ENCODE measurements around the gene RAPGEF6. TPM values are rescaled to one million over a fixed set of nuclear protein-coding genes. Genes with fewer than 3 reads are reported as not detected.
"Not testable (repeated sequence)": the region's sequence is repeated elsewhere in the genome, so short reads cannot be mapped to it uniquely, and the experiment has no call there.

The RAPGEF6 gene
- total and polyA plus RNA-seq, 4 donors, result 2.1 to 26.6 (median 15.1) TPM

DNA sequence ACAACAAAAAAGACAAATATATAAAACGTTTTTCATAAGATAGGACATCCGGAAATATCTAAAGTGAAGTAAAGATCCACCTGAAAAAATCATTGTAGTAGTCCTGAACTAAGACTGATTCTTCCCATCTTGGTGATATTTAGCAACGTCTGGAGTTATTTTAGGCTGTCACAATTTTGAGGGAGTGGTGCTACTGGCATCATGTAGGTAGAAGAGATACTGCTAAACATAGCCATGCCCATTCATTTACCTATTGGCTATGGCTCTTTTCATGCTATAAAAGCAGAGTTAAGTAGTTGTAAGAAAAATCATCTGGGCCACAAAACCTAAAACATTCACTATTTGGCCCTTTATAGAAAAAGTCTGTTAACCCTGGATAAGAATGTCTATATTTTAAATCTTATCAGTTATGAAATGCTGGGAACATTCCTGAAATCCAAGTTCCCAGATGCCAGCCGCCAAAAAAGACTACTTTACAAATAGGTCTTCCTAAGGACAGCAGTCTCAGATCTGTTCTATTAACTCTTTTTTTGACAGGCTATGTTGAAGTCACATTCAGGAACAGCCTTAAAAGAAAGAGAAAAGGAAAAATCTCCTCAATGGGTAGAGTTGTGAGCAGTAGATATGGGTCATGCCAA, 27.0 kb downstream of the RAPGEF6 start:
- no peaks in the 10 kb centered on the region for H3K27me3 ChIP-seq (ENCODE audit: control insufficient read depth in 1 of 2, insufficient read depth in 2 of 2, low read length in 1 of 2)
- H3K4me1 ChIP-seq (ENCODE audit: control insufficient read depth in 1 of 2, insufficient read depth in 2 of 2, low read length in 2 of 2), result peaks cover 12 to 21% of the 10 kb centered on the region in 2 donors
- no peak for DNase-seq
- H3K36me3 ChIP-seq (ENCODE audit: control insufficient read depth in 1 of 2, insufficient read depth in 2 of 2, low read length in 1 of 2), result no peaks in the 10 kb centered on the region
- no peak for ATAC-seq (ENCODE audit: low FRiP score)
- no peak overlapping the region for H3K4me3 ChIP-seq (ENCODE audit: low read length in 2 of 2)
- intact Hi-C loops (cut with DNase I), result no loop called here
- H3K27ac ChIP-seq (ENCODE audit: low read depth in 1 of 2, low read length in 2 of 2), result peak overlapping the region in 1 of 2 donors; percentile 57
- H3K9me3 ChIP-seq (ENCODE audit: control insufficient read depth, low read length), result no peaks in the 10 kb centered on the region
- WGBS, 2 donors, result 12 to 14% methylated on average over 4 of the region's 4 CpGs

DNA sequence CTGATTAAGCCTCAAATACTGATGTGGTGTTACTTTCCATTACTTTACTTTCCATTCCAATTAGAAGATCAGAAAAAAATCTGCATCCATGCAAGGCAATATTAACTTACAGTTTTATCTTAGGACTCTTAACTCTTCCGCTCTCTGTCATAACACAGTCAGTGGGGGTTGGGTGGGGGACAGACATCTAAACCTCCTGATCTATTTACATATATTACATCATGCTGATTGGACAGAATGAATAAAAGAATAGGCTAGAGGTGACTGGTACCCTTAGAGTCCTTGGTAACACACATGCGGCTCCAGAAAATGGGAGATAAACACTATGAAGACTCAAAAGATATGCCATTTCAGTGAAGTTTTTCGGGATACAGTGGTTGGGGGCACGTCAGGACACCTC, 27.6 kb downstream of the RAPGEF6 start:
- DNase-seq (no peak), ATAC-seq (ENCODE audit: low FRiP score) (no peak)
- WGBS, 2 donors, result 12% methylated on average over 4 of the region's 4 CpGs
- Histone ChIP-seq H3K27ac (ENCODE audit: low read depth in 1 of 2, low read length in 2 of 2) (no peak overlapping the region), H3K4me3 (ENCODE audit: low read length in 2 of 2) (no peak overlapping the region), H3K9me3 (ENCODE audit: control insufficient read depth, low read length) (no peaks in the 10 kb centered on the region), H3K27me3 (ENCODE audit: control insufficient read depth in 1 of 2, insufficient read depth in 2 of 2, low read length in 1 of 2) (no peaks in the 10 kb centered on the region), H3K4me1 (ENCODE audit: control insufficient read depth in 1 of 2, insufficient read depth in 2 of 2, low read length in 2 of 2) (peaks cover 12 to 21% of the 10 kb centered on the region in 2 donors), H3K36me3 (ENCODE audit: control insufficient read depth in 1 of 2, insufficient read depth in 2 of 2, low read length in 1 of 2) (no peaks in the 10 kb centered on the region)
- intact Hi-C loops (cut with DNase I), result no loop called here

DNA sequence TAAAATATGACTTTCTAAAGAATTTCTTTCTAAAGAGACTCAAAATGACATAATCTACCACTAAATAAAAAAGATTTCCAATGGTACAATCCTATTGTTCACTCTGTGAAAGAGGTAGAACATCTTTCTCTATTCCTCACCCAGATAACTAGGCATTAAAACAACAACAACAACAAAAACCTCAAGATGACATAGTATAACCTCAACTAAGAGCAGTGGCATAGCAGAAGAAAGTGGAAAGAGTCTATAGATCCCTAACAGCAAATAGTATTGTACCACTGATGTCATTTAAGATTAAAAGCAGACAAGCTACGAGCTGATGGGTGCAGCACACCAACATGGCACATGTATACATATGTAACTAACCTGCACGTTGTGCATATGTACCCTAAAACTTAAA, 29.9 kb downstream of the RAPGEF6 start:
- DNase-seq, result no peak
- Histone ChIP-seq H3K27ac (ENCODE audit: low read depth in 1 of 2, low read length in 2 of 2) (no peak overlapping the region), H3K36me3 (ENCODE audit: control insufficient read depth in 1 of 2, insufficient read depth in 2 of 2, low read length in 1 of 2) (no peaks in the 10 kb centered on the region), H3K4me3 (ENCODE audit: low read length in 2 of 2) (no peak overlapping the region), H3K27me3 (ENCODE audit: control insufficient read depth in 1 of 2, insufficient read depth in 2 of 2, low read length in 1 of 2) (no peaks in the 10 kb centered on the region), H3K4me1 (ENCODE audit: control insufficient read depth in 1 of 2, insufficient read depth in 2 of 2, low read length in 2 of 2) (peaks cover 10 to 18% of the 10 kb centered on the region in 2 donors), H3K9me3 (ENCODE audit: control insufficient read depth, low read length) (no peaks in the 10 kb centered on the region)
- intact Hi-C loops (cut with DNase I), result no loop called here
- WGBS, 2 donors, result 81 to 83% methylated on average over 2 of the region's 2 CpGs
- no peak for ATAC-seq (ENCODE audit: low FRiP score)

DNA sequence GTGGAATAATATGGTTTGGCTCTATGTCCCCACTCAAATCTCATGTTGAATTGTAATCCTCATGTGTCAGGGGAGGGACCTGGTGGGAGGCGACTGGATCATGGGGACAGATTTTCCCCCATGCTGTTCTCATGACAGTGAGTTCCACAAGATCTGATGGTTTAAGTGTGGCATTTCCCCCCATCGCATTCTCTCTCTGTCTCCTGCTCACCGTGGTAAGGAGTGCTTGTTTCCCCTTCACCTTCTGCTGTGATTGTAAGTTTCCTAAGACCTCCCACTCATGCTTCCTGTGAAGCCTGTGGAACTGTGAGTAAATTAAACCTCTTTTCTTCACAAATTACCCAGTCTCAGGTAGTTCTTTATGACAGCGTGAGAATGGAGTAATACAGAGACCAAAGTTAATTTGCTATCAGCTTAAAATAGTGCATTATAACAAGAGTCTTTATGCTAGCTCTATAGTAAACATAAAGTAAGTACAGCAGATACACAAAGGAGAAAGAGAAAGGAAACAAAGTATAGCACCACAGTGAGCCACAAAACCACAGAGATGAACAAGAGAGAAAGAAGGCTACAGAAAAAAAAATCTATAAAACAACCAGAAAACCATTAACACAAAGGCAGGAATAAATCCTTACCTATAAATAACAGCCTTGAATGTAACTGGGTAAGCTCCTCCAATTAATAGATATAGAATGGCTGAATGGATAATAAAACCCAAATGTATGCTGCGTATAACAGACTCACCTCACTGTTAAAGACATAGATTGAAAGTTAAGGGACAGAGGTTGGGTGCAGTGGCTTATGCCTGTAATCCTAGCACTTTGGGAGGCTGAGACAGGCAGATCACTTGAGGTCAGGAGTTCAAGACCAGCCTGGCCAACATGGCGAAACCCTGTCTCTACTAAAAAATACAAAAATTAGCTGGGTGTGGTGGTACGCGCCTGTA, 39.7 kb downstream of the RAPGEF6 start:
- Histone ChIP-seq H3K9me3 (ENCODE audit: control insufficient read depth, low read length) (no peaks in the 10 kb centered on the region), H3K27ac (ENCODE audit: low read depth in 1 of 2, low read length in 2 of 2) (no peak overlapping the region), H3K4me1 (ENCODE audit: control insufficient read depth in 1 of 2, insufficient read depth in 2 of 2, low read length in 2 of 2) (no peaks in the 10 kb centered on the region), H3K27me3 (ENCODE audit: control insufficient read depth in 1 of 2, insufficient read depth in 2 of 2, low read length in 1 of 2) (no peaks in the 10 kb centered on the region), H3K4me3 (ENCODE audit: low read length in 2 of 2) (no peak overlapping the region), H3K36me3 (ENCODE audit: control insufficient read depth in 1 of 2, insufficient read depth in 2 of 2, low read length in 1 of 2) (no peaks in the 10 kb centered on the region)
- ATAC-seq (ENCODE audit: low FRiP score) (no peak), DNase-seq (no peak)
- intact Hi-C loops (cut with DNase I), result no loop called here
- WGBS, 2 donors, result 93 to 96% methylated on average over 8 of the region's 8 CpGs

DNA sequence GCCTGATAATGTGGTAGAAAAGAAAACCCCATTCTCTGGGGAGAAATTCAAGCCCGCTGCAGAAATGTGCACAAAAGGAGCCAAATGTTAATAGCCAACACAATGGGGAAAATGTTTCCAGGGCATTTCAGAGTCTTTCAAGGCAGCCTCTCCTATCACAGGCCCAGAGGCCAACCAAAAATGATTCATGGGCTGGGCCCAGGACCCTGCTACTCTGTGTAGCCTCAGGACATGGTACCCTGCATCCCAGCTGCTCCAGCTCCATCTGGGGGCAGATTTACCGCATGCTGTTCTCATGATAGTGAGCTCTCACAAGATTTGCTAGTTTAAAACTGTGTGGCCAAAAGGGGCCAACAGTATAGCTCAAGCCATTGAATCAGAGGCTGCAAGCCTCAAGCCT, 41.1 kb downstream of the RAPGEF6 start:
- Histone ChIP-seq H3K4me3 (ENCODE audit: low read length in 2 of 2) (no peak overlapping the region), H3K4me1 (ENCODE audit: control insufficient read depth in 1 of 2, insufficient read depth in 2 of 2, low read length in 2 of 2) (no peaks in the 10 kb centered on the region), H3K27ac (ENCODE audit: low read depth in 1 of 2, low read length in 2 of 2) (no peak overlapping the region), H3K36me3 (ENCODE audit: control insufficient read depth in 1 of 2, insufficient read depth in 2 of 2, low read length in 1 of 2) (no peaks in the 10 kb centered on the region), H3K27me3 (ENCODE audit: control insufficient read depth in 1 of 2, insufficient read depth in 2 of 2, low read length in 1 of 2) (no peaks in the 10 kb centered on the region), H3K9me3 (ENCODE audit: control insufficient read depth, low read length) (no peaks in the 10 kb centered on the region)
- no peak for DNase-seq
- ATAC-seq (ENCODE audit: low FRiP score), result no peak
- intact Hi-C loops (cut with DNase I), result no loop called here
- WGBS, 2 donors, result 65 to 71% methylated on average over 2 of the region's 2 CpGs

DNA sequence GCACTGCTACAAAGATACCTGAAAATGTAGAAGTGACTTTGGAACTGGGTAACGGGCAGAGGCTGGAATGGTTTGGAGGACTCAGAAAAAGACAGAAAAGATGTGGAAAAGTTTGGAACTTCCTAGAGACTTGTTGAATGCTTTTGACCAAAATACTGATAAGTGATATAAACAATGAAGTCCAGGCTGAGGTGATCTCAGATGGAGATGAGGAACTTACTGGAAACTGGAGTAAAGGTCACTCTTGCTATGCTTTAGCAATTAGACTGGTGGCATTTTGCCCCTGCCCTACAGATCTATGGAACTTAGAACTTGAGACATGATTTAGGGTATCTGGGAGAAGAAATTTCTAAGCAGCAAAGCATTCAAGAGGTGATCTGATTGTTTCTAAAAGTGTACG, 41.6 kb downstream of the RAPGEF6 start:
- H3K27me3 ChIP-seq (ENCODE audit: control insufficient read depth in 1 of 2, insufficient read depth in 2 of 2, low read length in 1 of 2); H3K27ac ChIP-seq (ENCODE audit: low read depth in 1 of 2, low read length in 2 of 2); ATAC-seq (ENCODE audit: low FRiP score); H3K4me3 ChIP-seq (ENCODE audit: low read length in 2 of 2); intact Hi-C loops (cut with DNase I); DNase-seq; H3K36me3 ChIP-seq (ENCODE audit: control insufficient read depth in 1 of 2, insufficient read depth in 2 of 2, low read length in 1 of 2); H3K4me1 ChIP-seq (ENCODE audit: control insufficient read depth in 1 of 2, insufficient read depth in 2 of 2, low read length in 2 of 2); H3K9me3 ChIP-seq (ENCODE audit: control insufficient read depth, low read length): not testable (repeated sequence)
- WGBS, 2 donors, result 43 to 59% methylated on average over 2 of the region's 2 CpGs

DNA sequence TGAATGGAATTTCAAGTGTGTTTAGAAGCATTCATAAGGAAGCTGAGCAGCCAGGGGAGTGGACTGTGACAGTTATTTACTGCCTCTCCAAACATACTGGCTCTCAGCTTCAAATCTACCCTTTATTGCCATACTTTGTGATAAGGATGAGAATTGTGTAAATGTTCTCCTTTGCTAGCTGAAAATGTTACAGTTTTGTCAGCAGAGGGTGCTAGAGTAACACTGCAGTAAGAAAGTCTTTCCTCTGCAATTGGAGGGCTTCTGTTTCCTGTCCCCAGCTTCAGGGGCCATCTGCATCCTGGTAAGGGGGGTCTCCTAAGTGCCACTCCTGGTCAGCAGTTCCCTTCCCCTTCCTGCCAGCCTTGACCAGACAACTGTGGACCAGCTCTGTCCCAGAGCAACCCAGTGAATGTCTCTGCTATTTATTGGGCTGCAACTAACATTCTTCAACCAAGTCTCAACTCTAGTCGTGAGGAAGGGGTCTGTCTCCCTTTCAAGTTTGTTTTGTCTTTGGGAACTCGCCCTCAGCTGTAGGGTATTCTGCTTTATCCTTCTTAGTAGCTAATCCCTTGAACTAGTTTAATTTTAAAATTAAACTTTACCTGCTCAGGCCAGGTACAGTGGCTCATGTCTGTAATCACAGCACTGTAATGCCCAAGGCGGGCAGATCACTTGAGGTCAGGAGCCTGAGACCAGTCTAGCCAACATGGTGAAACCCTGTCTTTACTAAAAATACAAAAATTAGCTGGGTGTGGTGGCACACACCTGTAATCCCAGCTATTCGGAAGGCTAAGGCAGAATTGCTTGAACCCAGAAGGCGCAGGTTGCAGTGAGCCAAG, 45.3 kb downstream of the RAPGEF6 start:
- intact Hi-C loops (cut with DNase I), result loop anchor here (2.0 to 5.0 kb wide), 4 partner anchors 208 to 598 kb away; partner anchors contain the start of gene FNIP1 (in 1 of the 2)
- H3K36me3 ChIP-seq (ENCODE audit: control insufficient read depth in 1 of 2, insufficient read depth in 2 of 2, low read length in 1 of 2), result peaks cover 0 to 4% of the 10 kb centered on the region in 2 donors
- WGBS, 2 donors, result 57 to 62% methylated on average over 5 of the region's 5 CpGs
- no peaks in the 10 kb centered on the region for H3K4me1 ChIP-seq (ENCODE audit: control insufficient read depth in 1 of 2, insufficient read depth in 2 of 2, low read length in 2 of 2)
- no peak overlapping the region for H3K27ac ChIP-seq (ENCODE audit: low read depth in 1 of 2, low read length in 2 of 2)
- H3K9me3 ChIP-seq (ENCODE audit: control insufficient read depth, low read length), result no peaks in the 10 kb centered on the region
- H3K27me3 ChIP-seq (ENCODE audit: control insufficient read depth in 1 of 2, insufficient read depth in 2 of 2, low read length in 1 of 2), result no peaks in the 10 kb centered on the region
- ATAC-seq (ENCODE audit: low FRiP score), result peak; percentile 67
- H3K4me3 ChIP-seq (ENCODE audit: low read length in 2 of 2), result no peak overlapping the region
- no peak for DNase-seq

DNA sequence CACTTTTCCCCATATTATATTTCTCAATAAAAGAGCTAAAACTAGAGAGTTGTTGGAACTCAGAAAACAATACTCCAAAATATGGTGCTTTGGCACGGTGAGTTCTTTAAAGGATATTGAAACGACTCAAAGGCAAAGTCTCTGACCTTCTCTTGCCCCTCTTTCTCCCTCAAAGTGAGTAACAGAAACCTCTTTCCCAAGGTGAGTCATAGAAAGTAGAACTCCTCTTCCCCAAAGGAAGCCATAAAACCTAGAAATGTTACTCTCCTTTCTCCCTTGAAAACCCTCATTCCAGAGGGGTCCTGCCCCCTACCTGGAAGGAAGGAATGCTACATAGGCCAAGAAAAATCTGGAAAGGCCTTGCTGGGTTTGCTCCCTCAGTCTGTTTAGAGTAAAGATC, 47.5 kb downstream of the RAPGEF6 start:
- no peaks in the 10 kb centered on the region for H3K27me3 ChIP-seq (ENCODE audit: control insufficient read depth in 1 of 2, insufficient read depth in 2 of 2, low read length in 1 of 2)
- no peak for ATAC-seq (ENCODE audit: low FRiP score)
- no peak overlapping the region for H3K27ac ChIP-seq (ENCODE audit: low read depth in 1 of 2, low read length in 2 of 2)
- H3K36me3 ChIP-seq (ENCODE audit: control insufficient read depth in 1 of 2, insufficient read depth in 2 of 2, low read length in 1 of 2), result peaks cover 0 to 4% of the 10 kb centered on the region in 2 donors
- H3K4me3 ChIP-seq (ENCODE audit: low read length in 2 of 2), result no peak overlapping the region
- DNase-seq, result no peak
- intact Hi-C loops (cut with DNase I), result loop anchor here in 1 of 2 donors (5.0 kb wide), 2 partner anchors 210 to 600 kb away; partner anchors contain the start of gene FNIP1
- no peaks in the 10 kb centered on the region for H3K9me3 ChIP-seq (ENCODE audit: control insufficient read depth, low read length)
- WGBS, 2 donors, result 59 to 64% methylated on average over 2 of the region's 2 CpGs
- no peaks in the 10 kb centered on the region for H3K4me1 ChIP-seq (ENCODE audit: control insufficient read depth in 1 of 2, insufficient read depth in 2 of 2, low read length in 2 of 2)
